ENCODE measurements around the gene PITRM1.
"Not testable (repeated sequence)": the region's sequence is repeated elsewhere in the genome, so short reads cannot be mapped to it uniquely, and the experiment has no call there.

Gene PITRM1

DNA sequence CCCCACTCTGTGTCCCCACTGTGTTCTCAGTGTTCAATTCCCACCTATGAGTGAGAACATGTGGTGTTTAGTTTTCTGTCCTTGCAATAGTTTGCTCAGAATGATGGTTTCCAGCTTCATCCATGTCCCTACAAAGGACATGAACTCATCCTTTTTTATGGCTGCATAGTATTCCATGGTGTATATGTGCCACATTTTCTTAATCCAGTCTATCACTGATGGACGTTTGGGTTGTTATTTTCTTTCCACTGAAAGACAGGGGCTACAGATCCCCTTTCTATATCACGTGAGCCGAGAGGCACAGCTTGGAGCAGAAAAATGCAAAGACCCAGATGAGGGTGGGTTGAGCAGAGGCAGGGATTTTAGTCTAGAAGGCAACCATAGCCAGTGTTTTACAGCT, 14.6 kb upstream of the PITRM1 start:
- H3K36me3 Mint-ChIP-seq; H3K9me3 Mint-ChIP-seq; H3K27ac Mint-ChIP-seq; H3K4me3 Mint-ChIP-seq; ATAC-seq; DNase-seq (ENCODE audit: low spot score in 2 of 2); H3K4me1 Mint-ChIP-seq: not testable (repeated sequence)

DNA sequence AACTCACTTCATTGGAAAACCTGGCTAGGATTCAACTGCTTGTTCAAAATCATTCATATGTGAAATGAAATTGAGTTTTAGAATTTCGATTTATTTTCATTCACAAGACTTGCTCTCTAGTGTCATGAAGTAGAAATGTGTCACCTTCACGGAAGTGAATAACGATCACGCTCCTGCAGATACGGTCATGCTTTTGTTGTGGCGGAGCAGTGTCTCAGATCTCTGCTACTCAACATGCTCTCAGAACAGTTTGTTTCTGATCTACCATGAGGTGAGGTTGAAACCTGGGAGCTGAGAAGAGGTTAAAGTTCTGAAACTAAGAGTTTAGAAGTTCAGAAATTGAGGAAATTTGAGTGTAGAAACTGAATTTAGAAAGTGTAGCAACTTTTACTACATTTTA, 13.8 kb upstream of the PITRM1 start:
- H3K36me3 Mint-ChIP-seq: no peaks in the 10 kb centered on the region
- no peak overlapping the region for H3K27ac Mint-ChIP-seq
- H3K4me3 Mint-ChIP-seq: no peak overlapping the region
- no peaks in the 10 kb centered on the region for H3K4me1 Mint-ChIP-seq
- ATAC-seq: peak; percentile 96
- H3K9me3 Mint-ChIP-seq: no peaks in the 10 kb centered on the region
- DNase-seq (ENCODE audit: low spot score in 2 of 2): no peak

DNA sequence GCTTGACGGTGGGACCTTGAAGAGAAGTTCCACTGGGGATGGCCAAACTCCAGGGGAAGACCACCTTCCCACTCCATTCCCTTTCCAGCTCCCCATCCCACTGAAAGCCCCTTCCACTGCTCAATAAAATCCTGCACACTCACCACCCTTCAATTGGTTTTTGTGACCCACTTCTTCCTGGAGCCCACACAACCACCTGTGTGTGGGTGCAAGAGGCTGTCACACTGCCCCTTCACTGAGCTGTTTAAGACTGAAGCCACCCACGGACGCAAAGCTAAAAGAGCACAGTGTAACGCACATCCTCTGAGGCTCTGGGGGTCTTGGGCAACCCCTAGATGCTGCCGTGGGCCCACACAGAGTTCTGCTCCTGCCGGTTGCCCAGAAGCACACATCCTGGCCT, 12.8 kb upstream of the PITRM1 start:
- no peaks in the 10 kb centered on the region for H3K36me3 Mint-ChIP-seq
- H3K9me3 Mint-ChIP-seq: no peaks in the 10 kb centered on the region
- peak; percentile 60 for ATAC-seq
- DNase-seq (ENCODE audit: low spot score in 2 of 2): no peak
- no peaks in the 10 kb centered on the region for H3K4me1 Mint-ChIP-seq
- H3K27ac Mint-ChIP-seq: no peak overlapping the region
- no peak overlapping the region for H3K4me3 Mint-ChIP-seq

DNA sequence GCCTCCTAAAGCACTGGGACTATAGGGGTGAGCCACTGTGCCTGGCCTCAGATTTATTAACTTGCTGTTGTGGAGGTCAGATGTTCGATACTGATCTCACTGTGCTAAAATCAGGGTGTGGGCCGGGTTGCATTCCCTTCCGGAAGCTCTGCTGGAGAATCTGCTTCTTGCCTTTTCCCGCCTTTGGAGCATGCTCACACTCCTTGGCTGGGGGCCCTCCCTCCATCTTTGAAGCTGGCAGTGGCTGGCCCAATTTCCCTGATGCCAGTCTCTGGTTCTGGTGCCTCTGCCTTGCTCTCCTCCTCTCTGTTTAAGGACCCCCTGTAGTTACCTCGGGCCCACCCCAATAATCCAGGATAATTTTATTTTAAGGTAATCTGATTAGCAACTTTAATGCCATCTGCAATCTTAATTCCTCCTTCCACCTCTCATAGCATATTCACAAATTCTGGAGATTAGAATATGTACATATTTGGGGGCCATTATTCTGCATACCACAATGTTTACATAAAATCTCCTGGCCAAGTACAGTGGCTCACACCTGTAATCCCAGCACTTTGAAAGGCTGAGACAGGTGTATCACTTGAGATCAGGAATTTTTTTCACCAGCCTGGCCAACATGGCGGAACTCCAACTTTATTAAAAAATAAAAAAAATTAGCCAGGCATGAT, 7.9 kb upstream of the PITRM1 start:
- Mint-ChIP-seq H3K9me3 (no peaks in the 10 kb centered on the region), H3K27ac (no peak overlapping the region), H3K36me3 (no peaks in the 10 kb centered on the region), H3K4me1 (no peaks in the 10 kb centered on the region), H3K4me3 (no peak overlapping the region)
- no peak for DNase-seq (ENCODE audit: low spot score in 2 of 2)
- ATAC-seq: no peak

DNA sequence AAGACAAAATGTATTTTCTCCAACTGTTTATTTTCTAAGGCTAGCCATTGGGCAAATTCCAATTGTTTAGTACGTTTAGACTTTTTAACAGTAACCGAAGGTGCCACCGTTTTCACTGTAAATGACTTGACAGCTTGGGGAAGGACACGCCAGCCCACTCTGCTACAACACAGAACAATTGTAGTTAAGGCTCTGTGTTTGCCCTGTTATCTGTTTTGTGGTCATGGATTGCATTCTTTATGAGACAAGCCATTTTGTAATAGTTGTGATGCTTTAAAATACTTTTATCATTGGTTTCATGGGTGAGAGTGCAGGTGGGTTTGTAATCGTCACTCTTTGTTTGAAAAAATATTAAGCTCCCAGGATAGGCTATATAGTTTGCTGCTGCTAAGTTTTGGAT, 6.6 kb upstream of the PITRM1 start:
- Mint-ChIP-seq H3K27ac (no peak overlapping the region), H3K4me1 (no peaks in the 10 kb centered on the region), H3K4me3 (no peak overlapping the region), H3K36me3 (no peaks in the 10 kb centered on the region), H3K9me3 (no peaks in the 10 kb centered on the region)
- DNase-seq (ENCODE audit: low spot score in 2 of 2): no peak
- ATAC-seq: no peak

DNA sequence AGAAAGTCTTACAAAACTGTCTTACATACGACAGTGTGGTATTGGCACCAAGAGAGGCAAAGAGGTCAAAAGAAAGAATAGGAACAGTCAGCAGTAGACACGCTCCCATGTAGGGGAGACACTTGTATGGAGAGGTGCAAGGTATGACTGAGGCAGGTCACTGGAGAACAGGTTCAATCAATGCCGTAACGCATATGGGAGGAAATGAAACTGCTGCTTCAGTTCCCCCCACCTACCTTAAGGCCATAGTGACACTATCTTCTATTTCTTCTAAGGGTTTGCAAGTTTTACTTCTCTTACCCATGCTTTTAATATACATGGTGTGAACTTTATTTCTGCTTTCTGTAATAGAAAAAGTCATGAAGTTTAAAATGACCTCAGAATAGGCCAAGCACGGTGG, 5.5 kb upstream of the PITRM1 start:
- H3K36me3 Mint-ChIP-seq: peaks cover 3% of the 10 kb centered on the region
- DNase-seq (ENCODE audit: low spot score in 2 of 2) (no peak), ATAC-seq (no peak)
- no peak overlapping the region for H3K4me3 Mint-ChIP-seq
- no peaks in the 10 kb centered on the region for H3K9me3 Mint-ChIP-seq
- H3K4me1 Mint-ChIP-seq: peaks cover 6% of the 10 kb centered on the region
- H3K27ac Mint-ChIP-seq: no peak overlapping the region

DNA sequence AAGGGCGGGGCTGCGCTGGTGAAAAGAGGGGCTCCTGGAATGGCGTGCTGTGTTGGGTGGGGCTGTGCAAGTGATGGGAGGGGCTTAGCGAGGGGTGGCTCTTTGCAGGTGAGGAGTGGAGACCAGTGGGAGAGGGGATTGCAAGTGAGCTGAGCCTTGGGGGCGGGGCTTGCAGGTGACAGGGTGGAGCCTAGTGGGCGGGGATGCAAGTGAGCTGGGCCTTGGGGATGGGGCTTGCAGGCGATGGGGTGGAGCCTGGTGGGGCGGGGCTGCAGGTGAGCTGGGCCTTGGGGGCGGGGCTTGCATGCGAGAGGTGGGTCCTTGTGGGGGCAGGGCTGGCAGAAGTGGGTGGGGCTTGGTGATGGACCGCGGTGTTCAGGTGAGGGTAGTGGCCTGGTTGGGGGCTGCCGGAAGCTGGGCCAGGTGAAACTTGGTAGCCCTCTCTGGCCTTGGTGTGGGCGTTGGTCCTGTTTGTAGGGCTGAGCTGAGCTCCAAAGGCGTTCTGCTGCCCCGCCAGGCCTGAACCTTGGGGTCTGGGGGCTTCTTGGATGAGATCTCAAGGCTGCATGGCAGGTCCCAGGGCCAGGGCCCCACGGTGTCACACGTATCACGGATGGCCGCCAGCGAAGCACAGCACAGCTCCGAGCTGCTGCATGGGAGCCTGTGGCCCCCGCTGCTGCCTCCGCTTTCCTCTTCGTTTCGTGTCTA, 743 bp upstream of the PITRM1 start:
- DNase-seq (ENCODE audit: low spot score in 2 of 2) (no peak), ATAC-seq (peak; percentile 35)
- H3K4me1 Mint-ChIP-seq: peaks cover 23% of the 10 kb centered on the region
- peaks cover 49% of the 10 kb centered on the region for H3K36me3 Mint-ChIP-seq
- H3K9me3 Mint-ChIP-seq: no peaks in the 10 kb centered on the region
- H3K4me3 Mint-ChIP-seq: peak overlapping the region; percentile 75
- peak overlapping the region; percentile 94 for H3K27ac Mint-ChIP-seq

DNA sequence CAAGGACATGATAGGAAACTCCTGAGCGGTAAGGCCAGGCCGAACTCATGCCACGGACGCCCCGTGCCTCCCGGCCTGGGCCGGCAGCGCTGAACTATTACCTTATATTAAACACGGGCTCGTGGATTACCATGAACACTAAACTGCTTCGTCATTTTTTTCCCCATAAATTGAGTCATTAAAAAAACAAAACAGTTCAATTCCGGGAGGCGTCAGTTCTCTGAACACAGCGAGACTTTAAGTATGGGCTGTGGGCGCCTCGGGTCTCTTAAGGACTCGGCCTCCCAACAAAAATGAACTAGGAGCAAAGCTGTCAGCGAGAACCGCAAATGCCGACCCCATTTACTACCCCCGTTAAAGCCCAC, 519 bp downstream of the PITRM1 start:
- peaks cover 30% of the 10 kb centered on the region for H3K4me1 Mint-ChIP-seq
- peaks cover 62% of the 10 kb centered on the region for H3K36me3 Mint-ChIP-seq
- peak; percentile 39 for ATAC-seq
- DNase-seq (ENCODE audit: low spot score in 2 of 2): no peak
- H3K4me3 Mint-ChIP-seq: peak overlapping the region; percentile 75
- H3K9me3 Mint-ChIP-seq: no peaks in the 10 kb centered on the region
- H3K27ac Mint-ChIP-seq: peak overlapping the region; percentile 94

DNA sequence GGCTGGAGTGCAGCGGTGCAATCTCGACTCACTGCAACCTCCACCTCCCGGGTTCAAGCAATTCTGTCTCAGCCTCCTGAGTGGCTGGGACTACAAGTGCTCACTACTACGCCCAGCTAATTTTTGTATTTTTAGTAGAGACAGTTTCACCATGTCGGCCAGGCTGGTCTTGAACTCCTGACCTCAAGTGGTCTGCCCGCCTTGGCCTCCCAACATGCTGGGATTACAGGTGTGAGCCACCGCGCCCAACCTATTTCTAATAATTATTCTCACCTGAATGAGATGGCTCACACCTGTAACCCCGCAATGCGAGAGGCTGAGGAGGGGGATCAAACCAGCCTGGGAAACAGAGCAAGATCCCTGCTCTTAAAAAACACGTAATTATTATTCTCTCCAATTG, 1.1 kb downstream of the PITRM1 start:
- ATAC-seq; DNase-seq (ENCODE audit: low spot score in 2 of 2); H3K9me3 Mint-ChIP-seq: not testable (repeated sequence)
- peaks cover 30% of the 10 kb centered on the region for H3K4me1 Mint-ChIP-seq
- H3K4me3 Mint-ChIP-seq: peak overlapping the region; percentile 75
- H3K36me3 Mint-ChIP-seq: peaks cover 67% of the 10 kb centered on the region
- peak overlapping the region; percentile 94 for H3K27ac Mint-ChIP-seq

DNA sequence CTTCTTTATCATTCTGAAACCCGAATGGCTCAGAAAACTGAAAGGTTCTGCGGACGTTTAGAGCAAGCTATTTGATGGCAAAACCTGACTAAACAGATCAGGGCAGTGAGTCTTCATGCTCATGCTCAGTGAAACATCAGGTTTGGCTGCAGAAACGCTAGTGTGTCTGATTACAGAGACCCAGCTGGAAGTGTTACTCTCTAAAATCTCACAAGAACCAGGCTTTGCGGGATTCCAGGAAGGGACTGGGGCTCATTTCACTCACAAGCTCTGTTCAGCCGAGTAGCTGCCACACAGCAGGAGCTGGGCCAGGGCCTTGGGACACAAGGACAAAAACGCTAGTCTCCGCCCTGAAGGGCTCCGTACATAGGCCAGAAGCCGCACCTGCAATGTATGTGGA, 2.9 kb downstream of the PITRM1 start:
- Mint-ChIP-seq H3K9me3 (no peaks in the 10 kb centered on the region), H3K36me3 (peaks cover 85% of the 10 kb centered on the region), H3K27ac (no peak overlapping the region), H3K4me1 (peaks cover 30% of the 10 kb centered on the region), H3K4me3 (no peak overlapping the region)
- ATAC-seq (no peak), DNase-seq (ENCODE audit: low spot score in 2 of 2) (no peak)

DNA sequence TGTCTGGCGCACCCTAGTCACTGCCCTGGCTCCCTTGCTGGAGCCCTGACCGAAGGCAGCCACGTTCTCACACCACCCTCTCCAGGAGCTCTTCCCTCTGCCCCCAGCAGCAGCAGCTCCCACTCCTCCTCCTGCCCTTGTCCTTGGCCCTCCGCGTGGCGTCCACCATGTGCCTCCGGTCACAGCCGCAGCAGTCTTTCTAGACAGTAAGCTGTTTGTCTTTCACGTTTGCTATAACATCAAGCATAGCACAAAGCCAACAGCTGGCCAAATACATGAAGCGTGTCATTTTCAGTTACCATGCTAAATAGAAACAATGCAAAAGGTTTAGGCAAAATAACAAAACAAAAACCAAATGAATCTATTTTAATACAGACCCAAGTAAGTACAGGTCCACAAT, 3.3 kb downstream of the PITRM1 start:
- H3K4me1 Mint-ChIP-seq: peaks cover 30% of the 10 kb centered on the region
- H3K27ac Mint-ChIP-seq: no peak overlapping the region
- H3K4me3 Mint-ChIP-seq: no peak overlapping the region
- ATAC-seq (no peak), DNase-seq (ENCODE audit: low spot score in 2 of 2) (no peak)
- H3K9me3 Mint-ChIP-seq: no peaks in the 10 kb centered on the region
- H3K36me3 Mint-ChIP-seq: peaks cover 89% of the 10 kb centered on the region

DNA sequence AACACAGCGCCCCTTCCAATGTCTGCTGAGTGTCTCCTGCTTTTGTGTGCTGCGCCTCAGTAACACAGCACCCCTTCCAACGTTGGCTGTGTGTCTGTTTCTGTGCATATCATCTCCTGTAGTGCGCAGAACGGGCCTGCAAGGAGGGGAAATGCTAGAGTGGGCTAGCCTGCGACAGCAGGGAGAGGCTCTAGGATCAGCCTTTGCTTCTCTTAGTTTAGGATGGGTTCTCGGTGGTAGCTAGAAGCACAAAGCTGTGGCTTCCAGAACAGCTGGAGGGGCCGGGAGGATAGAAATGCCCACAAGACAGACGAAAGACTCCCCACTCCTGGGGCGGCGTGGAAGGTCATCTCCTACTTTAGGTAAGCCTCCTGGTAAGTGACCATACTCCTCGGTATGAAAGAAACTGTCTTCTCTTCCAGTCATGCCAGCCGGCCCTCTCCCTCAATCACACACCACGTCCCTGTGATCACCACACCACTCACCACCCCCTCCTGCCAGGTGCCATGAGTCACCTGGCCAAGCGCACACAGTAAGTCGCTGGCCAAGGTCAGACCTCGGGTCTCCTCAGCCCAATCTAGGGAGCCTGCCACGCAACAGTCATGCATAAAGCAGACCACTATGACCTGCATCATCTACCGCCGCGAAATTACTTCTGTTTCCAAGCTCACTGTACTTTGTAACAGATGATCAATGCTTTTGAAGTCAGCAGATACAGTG, 4.8 kb downstream of the PITRM1 start:
- peaks cover 99% of the 10 kb centered on the region for H3K36me3 Mint-ChIP-seq
- ATAC-seq: no peak
- H3K4me3 Mint-ChIP-seq: no peak overlapping the region
- no peak for DNase-seq (ENCODE audit: low spot score in 2 of 2)
- no peaks in the 10 kb centered on the region for H3K9me3 Mint-ChIP-seq
- peaks cover 21% of the 10 kb centered on the region for H3K4me1 Mint-ChIP-seq
- H3K27ac Mint-ChIP-seq: peak overlapping the region; percentile 26

DNA sequence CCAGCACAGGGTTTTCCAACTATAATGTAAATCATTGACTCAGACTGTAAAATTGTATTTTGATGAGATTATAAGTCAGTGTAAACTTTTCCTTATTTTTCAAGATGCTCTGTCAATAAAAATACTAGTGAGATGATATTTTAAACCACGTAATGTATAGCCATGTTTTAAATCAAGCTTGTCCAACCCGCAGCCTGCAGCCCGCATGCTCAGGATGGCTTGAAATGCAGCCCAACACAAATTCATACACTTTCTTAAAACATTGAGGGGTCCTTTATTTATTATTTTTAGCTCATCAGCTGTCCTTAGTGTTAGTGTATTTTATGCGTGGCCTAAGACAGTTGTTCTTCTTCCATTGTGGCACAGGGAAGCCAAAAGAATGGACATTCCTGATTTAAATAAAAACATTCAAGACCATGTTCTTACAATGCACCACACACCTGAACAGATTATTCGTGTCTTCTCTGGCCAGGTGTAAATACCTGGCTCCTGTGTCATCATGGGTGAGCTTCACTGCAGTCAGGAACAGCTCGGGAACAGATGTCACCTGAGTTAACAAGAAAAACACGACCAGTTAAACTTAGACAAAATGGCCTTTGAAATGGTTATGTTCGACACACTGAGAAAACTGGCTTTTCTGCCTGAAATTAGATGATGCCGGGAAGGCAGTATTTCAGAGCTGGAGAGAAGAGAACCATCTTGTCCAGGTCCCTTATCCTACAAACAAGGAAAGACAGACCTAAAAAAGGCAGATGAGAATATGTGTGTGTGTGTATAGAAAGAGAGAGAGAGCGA, 5.9 kb downstream of the PITRM1 start:
- Mint-ChIP-seq H3K9me3 (no peaks in the 10 kb centered on the region), H3K27ac (no peak overlapping the region), H3K4me1 (peaks cover 19% of the 10 kb centered on the region), H3K36me3 (peaks cover 99% of the 10 kb centered on the region), H3K4me3 (no peak overlapping the region)
- DNase-seq (ENCODE audit: low spot score in 2 of 2) (no peak), ATAC-seq (no peak)

DNA sequence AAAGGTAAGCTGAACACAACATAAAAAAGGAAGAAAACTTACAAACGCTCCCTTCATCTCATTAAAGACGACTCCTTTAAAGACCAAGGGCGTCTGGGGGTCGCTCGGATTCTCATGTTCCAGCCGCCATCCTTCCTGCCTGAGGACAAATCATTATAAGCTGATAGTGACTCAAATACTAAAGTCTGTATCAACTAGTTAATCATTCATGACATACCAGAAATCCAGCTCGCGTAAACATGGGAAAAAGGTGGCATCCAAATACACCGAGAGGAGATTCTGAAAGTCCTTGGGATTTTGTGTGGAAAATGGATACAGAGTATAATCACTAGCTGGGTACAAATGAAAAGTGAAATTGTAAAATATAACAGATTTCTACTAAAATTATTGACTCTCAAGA, 7.4 kb downstream of the PITRM1 start:
- Mint-ChIP-seq H3K4me3 (no peak overlapping the region), H3K27ac (no peak overlapping the region), H3K4me1 (peaks cover 19% of the 10 kb centered on the region), H3K36me3 (peaks cover 100% of the 10 kb centered on the region), H3K9me3 (no peaks in the 10 kb centered on the region)
- DNase-seq (ENCODE audit: low spot score in 2 of 2) (no peak), ATAC-seq (no peak)

DNA sequence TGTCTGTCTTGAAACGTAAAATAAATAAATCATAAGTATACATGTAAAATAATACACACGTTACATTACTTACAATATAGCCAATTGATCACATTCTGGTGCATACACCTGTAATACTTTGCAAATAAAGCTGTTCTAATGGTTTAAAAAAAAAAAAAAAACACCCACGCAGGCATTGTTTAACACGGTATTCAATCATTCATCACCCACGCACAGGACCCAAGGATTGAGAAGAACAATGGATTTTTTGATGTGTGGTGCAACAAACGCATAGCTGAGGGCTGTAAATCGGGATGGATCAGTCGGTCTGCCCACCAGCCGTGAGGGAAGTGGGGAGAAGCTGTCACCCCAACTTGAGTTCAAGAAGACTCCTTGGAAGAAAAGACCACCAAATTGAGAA, 8.7 kb downstream of the PITRM1 start:
- Mint-ChIP-seq H3K9me3 (no peaks in the 10 kb centered on the region), H3K36me3 (peaks cover 100% of the 10 kb centered on the region), H3K4me1 (peaks cover 12% of the 10 kb centered on the region), H3K4me3 (no peak overlapping the region), H3K27ac (no peak overlapping the region)
- no peak for DNase-seq (ENCODE audit: low spot score in 2 of 2)
- ATAC-seq: no peak

Data from stimulated activated effector memory CD8-positive, alpha-beta T cell treated with anti-CD3 and anti-CD28 coated beads, Interleukin-12 subunit alpha, Interleukin-12 subunit beta, amount 100 ng/mL, for 72 hours (primary cell).